Measurements from ENCODE around the gene IMPA2. TPM values are rescaled to one million over a fixed set of nuclear protein-coding genes. Genes with fewer than 3 reads are reported as not detected.

Gene IMPA2
- polyA plus RNA-seq, 1 donor (not counting 4 experiments of a cell fraction or from before 2014, with no cell fraction given) = 17.6 TPM

DNA sequence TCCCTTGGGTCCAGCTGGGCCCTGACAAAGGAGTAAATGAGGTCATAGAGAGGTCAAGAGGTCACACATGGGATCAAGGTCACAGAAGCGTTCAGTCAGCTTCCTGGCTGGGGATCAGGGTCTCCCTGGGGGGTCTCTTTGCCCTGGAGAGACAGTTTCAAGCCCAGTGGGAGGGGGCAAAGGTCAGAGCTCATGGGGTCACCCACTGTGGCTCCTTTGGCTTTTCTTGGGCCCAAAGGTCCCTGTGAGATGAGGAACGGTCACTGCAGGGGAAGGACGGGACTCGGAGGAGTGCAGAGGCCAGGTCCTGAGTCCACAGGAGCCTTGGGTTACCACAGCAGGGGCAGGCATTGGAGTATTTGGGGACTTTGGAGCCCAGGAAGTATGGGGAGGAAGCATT lies 81.7 kb downstream of the IMPA2 start:
- TF ChIP-seq, protein P1, sequence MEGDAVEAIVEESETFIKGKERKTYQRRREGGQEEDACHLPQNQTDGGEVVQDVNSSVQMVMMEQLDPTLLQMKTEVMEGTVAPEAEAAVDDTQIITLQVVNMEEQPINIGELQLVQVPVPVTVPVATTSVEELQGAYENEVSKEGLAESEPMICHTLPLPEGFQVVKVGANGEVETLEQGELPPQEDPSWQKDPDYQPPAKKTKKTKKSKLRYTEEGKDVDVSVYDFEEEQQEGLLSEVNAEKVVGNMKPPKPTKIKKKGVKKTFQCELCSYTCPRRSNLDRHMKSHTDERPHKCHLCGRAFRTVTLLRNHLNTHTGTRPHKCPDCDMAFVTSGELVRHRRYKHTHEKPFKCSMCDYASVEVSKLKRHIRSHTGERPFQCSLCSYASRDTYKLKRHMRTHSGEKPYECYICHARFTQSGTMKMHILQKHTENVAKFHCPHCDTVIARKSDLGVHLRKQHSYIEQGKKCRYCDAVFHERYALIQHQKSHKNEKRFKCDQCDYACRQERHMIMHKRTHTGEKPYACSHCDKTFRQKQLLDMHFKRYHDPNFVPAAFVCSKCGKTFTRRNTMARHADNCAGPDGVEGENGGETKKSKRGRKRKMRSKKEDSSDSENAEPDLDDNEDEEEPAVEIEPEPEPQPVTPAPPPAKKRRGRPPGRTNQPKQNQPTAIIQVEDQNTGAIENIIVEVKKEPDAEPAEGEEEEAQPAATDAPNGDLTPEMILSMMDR (optimal IDR thresholded peaks at IDR 0.05 in 1 of 3, IDR thresholded peaks at IDR 0.05 in 1 of 3, conservative IDR thresholded peaks at IDR 0.05 in 1 of 3; ENCODE audit: extremely low read depth in 1 of 3, insufficient read depth in 2 of 3, low read length in 3 of 3) = no peak
- no peak for TF ChIP-seq EZH2 (IDR thresholded peaks at IDR 0.05; ENCODE audit: low read length)
- Histone ChIP-seq H3K4me1 (ENCODE audit: control insufficient read depth, extremely low read depth, insufficient read depth, low read length) (no peaks in the 10 kb centered on the region), H3K9me3 (ENCODE audit: control insufficient read depth, low read depth, low read length) (no peaks in the 10 kb centered on the region), H3K9ac (ENCODE audit: control insufficient read depth, extremely low read depth, insufficient read depth, low read length) (no peak overlapping the region), H3K9me1 (ENCODE audit: control insufficient read depth, extremely low read depth, insufficient read depth, low read length) (no peaks in the 10 kb centered on the region), H3K4me2 (ENCODE audit: control insufficient read depth, extremely low read depth, insufficient read depth, low read depth, low read length) (no peak overlapping the region), H3K27ac (ENCODE audit: control insufficient read depth, insufficient read depth, low read length) (no peak overlapping the region), H2AFZ (ENCODE audit: control insufficient read depth, low read length) (no peak overlapping the region), H3K36me3 (ENCODE audit: control insufficient read depth in 2 of 2, extremely low read depth in 1 of 2, insufficient read depth in 2 of 2, low read length in 2 of 2) (no peaks in the 10 kb centered on the region), H4K20me1 (ENCODE audit: control insufficient read depth, extremely low read depth, insufficient read depth, low read length) (no peaks in the 10 kb centered on the region), H3K4me3 (ENCODE audit: control insufficient read depth in 2 of 3, extremely low read depth in 1 of 3, insufficient read depth in 2 of 3, low read depth in 1 of 3, low read length in 3 of 3) (no peak overlapping the region), H3K79me2 (ENCODE audit: control insufficient read depth, insufficient read depth, low read length) (no peaks in the 10 kb centered on the region), H3K27me3 (ENCODE audit: control insufficient read depth, extremely low read depth, insufficient read depth, low read length) (no peaks in the 10 kb centered on the region)
- dilution Hi-C loops (cut with MboI; ENCODE audit: extremely low pct_ligation_motif_present, low sequenced_read_pairs) = no loop called here
- no peak for DNase-seq (ENCODE audit: low read depth, low spot score)
- FAIRE-seq = no peak

DNA sequence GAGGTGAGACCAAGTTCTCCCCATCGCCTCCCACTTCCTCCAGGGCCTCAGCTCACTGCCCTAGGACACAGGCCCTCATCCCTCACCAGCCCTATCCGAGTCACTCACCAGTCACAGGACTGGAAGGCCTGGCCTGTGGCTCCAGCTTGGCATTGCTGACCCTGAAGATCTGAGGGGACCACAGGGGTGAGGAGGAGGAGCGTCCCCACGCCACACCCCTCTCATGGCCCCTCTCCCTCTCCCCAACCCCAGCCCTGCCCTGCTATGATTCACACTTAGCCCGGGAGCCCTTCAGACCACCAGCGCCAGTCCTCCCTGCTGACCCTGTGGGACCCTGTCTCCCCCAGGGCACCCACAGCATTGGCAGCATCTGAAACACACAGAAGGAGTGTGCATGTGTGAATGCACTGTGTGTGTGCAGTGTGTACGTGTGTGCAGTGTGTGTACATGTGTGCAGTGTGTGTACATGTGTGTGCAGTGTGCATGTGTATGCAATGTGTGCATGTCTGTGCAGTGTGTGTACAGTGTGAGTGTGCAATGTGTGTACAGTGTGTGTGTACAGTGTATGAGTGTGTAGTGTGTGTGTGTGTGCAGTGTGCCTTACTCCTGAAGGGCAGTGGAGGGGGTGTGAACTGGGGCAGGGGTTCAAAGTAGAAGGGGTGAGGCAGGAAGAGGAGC lies 82.9 kb downstream of the IMPA2 start:
- H4K20me1 ChIP-seq (ENCODE audit: control insufficient read depth, extremely low read depth, insufficient read depth, low read length) = no peaks in the 10 kb centered on the region
- H3K79me2 ChIP-seq (ENCODE audit: control insufficient read depth, insufficient read depth, low read length) = no peaks in the 10 kb centered on the region
- H3K36me3 ChIP-seq (ENCODE audit: control insufficient read depth in 2 of 2, extremely low read depth in 1 of 2, insufficient read depth in 2 of 2, low read length in 2 of 2) = no peaks in the 10 kb centered on the region
- no peak overlapping the region for H3K4me2 ChIP-seq (ENCODE audit: control insufficient read depth, extremely low read depth, insufficient read depth, low read depth, low read length)
- no peak overlapping the region for H3K4me3 ChIP-seq (ENCODE audit: control insufficient read depth in 2 of 3, extremely low read depth in 1 of 3, insufficient read depth in 2 of 3, low read depth in 1 of 3, low read length in 3 of 3)
- no peak for TF ChIP-seq EZH2 (IDR thresholded peaks at IDR 0.05; ENCODE audit: low read length)
- no peak overlapping the region for H2AFZ ChIP-seq (ENCODE audit: control insufficient read depth, low read length)
- no peaks in the 10 kb centered on the region for H3K9me1 ChIP-seq (ENCODE audit: control insufficient read depth, extremely low read depth, insufficient read depth, low read length)
- H3K9ac ChIP-seq (ENCODE audit: control insufficient read depth, extremely low read depth, insufficient read depth, low read length) = no peak overlapping the region
- FAIRE-seq (no peak), DNase-seq (ENCODE audit: low read depth, low spot score) (no peak)
- no peaks in the 10 kb centered on the region for H3K27me3 ChIP-seq (ENCODE audit: control insufficient read depth, extremely low read depth, insufficient read depth, low read length)
- dilution Hi-C loops (cut with MboI; ENCODE audit: extremely low pct_ligation_motif_present, low sequenced_read_pairs) = no loop called here
- no peaks in the 10 kb centered on the region for H3K4me1 ChIP-seq (ENCODE audit: control insufficient read depth, extremely low read depth, insufficient read depth, low read length)
- H3K9me3 ChIP-seq (ENCODE audit: control insufficient read depth, low read depth, low read length) = no peaks in the 10 kb centered on the region
- H3K27ac ChIP-seq (ENCODE audit: control insufficient read depth, insufficient read depth, low read length) = no peak overlapping the region

DNA sequence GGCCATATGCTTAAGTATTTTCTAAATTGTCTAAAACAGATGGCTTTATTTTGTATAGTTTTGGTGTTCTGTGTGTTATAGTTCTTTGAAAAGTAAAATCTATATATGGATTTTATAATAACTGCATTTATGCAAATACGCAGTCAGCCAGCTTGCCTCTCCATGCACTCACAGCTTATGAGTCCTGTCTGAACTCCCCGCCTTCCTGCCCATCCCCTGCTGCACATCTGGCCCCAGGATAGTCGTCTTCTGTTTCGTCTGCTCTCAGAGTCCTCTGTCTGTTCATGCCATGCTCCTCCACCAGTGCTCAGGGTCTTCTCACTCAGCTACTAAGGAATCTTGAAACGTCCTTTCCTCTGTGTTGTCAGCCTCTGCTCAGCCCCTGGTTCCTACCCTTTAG lies 84.1 kb downstream of the IMPA2 start:
- dilution Hi-C loops (cut with MboI; ENCODE audit: extremely low pct_ligation_motif_present, low sequenced_read_pairs) = no loop called here
- no peaks in the 10 kb centered on the region for H3K9me1 ChIP-seq (ENCODE audit: control insufficient read depth, extremely low read depth, insufficient read depth, low read length)
- no peaks in the 10 kb centered on the region for H4K20me1 ChIP-seq (ENCODE audit: control insufficient read depth, extremely low read depth, insufficient read depth, low read length)
- H3K27me3 ChIP-seq (ENCODE audit: control insufficient read depth, extremely low read depth, insufficient read depth, low read length) = no peaks in the 10 kb centered on the region
- no peak overlapping the region for H3K27ac ChIP-seq (ENCODE audit: control insufficient read depth, insufficient read depth, low read length)
- no peak for FAIRE-seq
- H3K4me2 ChIP-seq (ENCODE audit: control insufficient read depth, extremely low read depth, insufficient read depth, low read depth, low read length) = no peak overlapping the region
- no peaks in the 10 kb centered on the region for H3K36me3 ChIP-seq (ENCODE audit: control insufficient read depth in 2 of 2, extremely low read depth in 1 of 2, insufficient read depth in 2 of 2, low read length in 2 of 2)
- H3K4me1 ChIP-seq (ENCODE audit: control insufficient read depth, extremely low read depth, insufficient read depth, low read length) = no peaks in the 10 kb centered on the region
- H3K9ac ChIP-seq (ENCODE audit: control insufficient read depth, extremely low read depth, insufficient read depth, low read length) = no peak overlapping the region
- H2AFZ ChIP-seq (ENCODE audit: control insufficient read depth, low read length) = no peak overlapping the region
- H3K79me2 ChIP-seq (ENCODE audit: control insufficient read depth, insufficient read depth, low read length) = no peaks in the 10 kb centered on the region
- H3K9me3 ChIP-seq (ENCODE audit: control insufficient read depth, low read depth, low read length) = no peaks in the 10 kb centered on the region
- DNase-seq (ENCODE audit: low read depth, low spot score) = no peak
- H3K4me3 ChIP-seq (ENCODE audit: control insufficient read depth in 2 of 3, extremely low read depth in 1 of 3, insufficient read depth in 2 of 3, low read depth in 1 of 3, low read length in 3 of 3) = no peak overlapping the region
- no peak for TF ChIP-seq EZH2 (IDR thresholded peaks at IDR 0.05; ENCODE audit: low read length)
- TF ChIP-seq, protein P1 (optimal IDR thresholded peaks at IDR 0.05 in 1 of 3, IDR thresholded peaks at IDR 0.05 in 1 of 3, conservative IDR thresholded peaks at IDR 0.05 in 1 of 3; ENCODE audit: extremely low read depth in 1 of 3, insufficient read depth in 2 of 3, low read length in 3 of 3) = no peak

All from keratinocyte (primary cell).